SU-DHL-6 (cell line): Measurements from ENCODE around the gene VSTM4.

Source experiments
- H2AFZ ChIP-seq: fragments of 200-600 bp; sonication (generic); 2 replicates; pipeline ENCODE4 v1.6.1; 2014; ENCODE audit warnings: low read depth, mild to moderate bottlenecking, moderate library complexity, mixed read lengths, antibody characterized with exemption, low read length; ENCODE audit not compliant: severe bottlenecking
- H3F3A ChIP-seq: fragments of 200-600 bp; shearing (Covaris generic); 2 replicates; pipeline ENCODE4 v1.6.0; 2016; ENCODE audit warnings: antibody characterized with exemption, mild to moderate bottlenecking; ENCODE audit not compliant: insufficient read depth
- H3K27ac ChIP-seq: fragments of 200-600 bp; sonication (generic); 2 replicates; pipeline ENCODE4 v1.5.1; 2016; ENCODE audit warnings: low read depth, mild to moderate bottlenecking, low read length, moderate library complexity, mixed read lengths
- H3K27me3 ChIP-seq: fragments of 200-600 bp; sonication (generic), shearing (Covaris generic); 2 replicates; pipeline ENCODE4 v1.6.0; 2014; ENCODE audit warnings: mild to moderate bottlenecking, low read length
- H3K36me3 ChIP-seq: fragments of 200-600 bp; sonication (generic); 2 replicates; pipeline ENCODE4 v1.6.1; 2014; ENCODE audit warnings: mild to moderate bottlenecking, low read length, mixed read lengths
- H3K4me2 ChIP-seq: fragments of 300-600, 200-600 bp; shearing (Covaris generic), sonication (generic); 2 replicates; pipeline ENCODE4 v1.6.0; 2014; ENCODE audit warnings: low read length, low read depth, mild to moderate bottlenecking; ENCODE audit not compliant: poor library complexity, severe bottlenecking
- H3K4me3 ChIP-seq: fragments of 200-600 bp; sonication (generic); 2 replicates; pipeline ENCODE4 v1.5.1; 2014; ENCODE audit warnings: antibody characterized with exemption, low read length, mild to moderate bottlenecking, mixed read lengths; ENCODE audit not compliant: insufficient read depth, poor library complexity, severe bottlenecking
- H3K79me2 ChIP-seq: fragments of 200-600 bp; sonication (generic); 2 replicates; pipeline ENCODE4 v1.6.1; 2014; ENCODE audit warnings: mild to moderate bottlenecking, low read length, moderate library complexity; ENCODE audit not compliant: insufficient read depth
- H3K9ac ChIP-seq: fragments of 200-600 bp; sonication (generic); 2 replicates; pipeline ENCODE4 v1.7.0; 2014; ENCODE audit warnings: mild to moderate bottlenecking, low read length
- H3K9me2 ChIP-seq: fragments of 200-600 bp; sonication (generic); replicated peaks from 2 replicates; pipeline ENCODE4 v1.6.1; 2014; ENCODE audit warnings: low read length; ENCODE audit not compliant: insufficient read depth
- H3K9me3 ChIP-seq: fragments of 200-600 bp; sonication (generic); 2 replicates; pipeline ENCODE4 v1.6.1; 2014; ENCODE audit warnings: low read length, mixed read lengths; ENCODE audit not compliant: insufficient read depth
- H4K20me1 ChIP-seq: fragments of 200-600 bp; sonication (generic); 2 replicates; pipeline ENCODE4 v1.6.1; 2014; ENCODE audit warnings: low read depth, mild to moderate bottlenecking, antibody characterized with exemption, low read length, moderate library complexity, mixed read lengths
- EZH2phosphoT487 ChIP-seq: fragments of 200-600 bp; sonication (generic), shearing (Covaris generic); conservative IDR thresholded peaks from 2 replicates; pipeline ENCODE4 v1.6.1; 2018; ENCODE audit warnings: mild to moderate bottlenecking, antibody characterized with exemption, low read length, moderate library complexity, mixed read lengths
- TF ChIP-seq, protein P1 (sequence below): fragments of 200-600 bp; sonication (generic); IDR thresholded peaks from one replicate; pipeline ENCODE4 v1.5.1; 2017; ENCODE audit warnings: antibody characterized with exemption, mild to moderate bottlenecking, low read length, moderate library complexity; ENCODE audit not compliant: insufficient read depth, poor library complexity, severe bottlenecking

VSTM4 gene

GRCh38 chr10:49081547-49082275 is 33.6 kb downstream of the VSTM4 start:
- Histone ChIP-seq H3K4me3 (no peak overlapping the region), H3K27me3 (no peaks in the 10 kb centered on the region), H3K9me3 (peaks cover under 1% of the 10 kb centered on the region; the same call in 1 of the 2 replicates), H4K20me1 (no peaks in the 10 kb centered on the region), H2AFZ (no peak overlapping the region), H3K9ac (no peak overlapping the region), H3K4me2 (no peak overlapping the region), H3K9me2 (no peaks in the 10 kb centered on the region), H3K79me2 (no peaks in the 10 kb centered on the region), H3K27ac (no peak overlapping the region), H3K36me3 (no peaks in the 10 kb centered on the region), H3F3A (no peaks in the 10 kb centered on the region)
- no peak for TF ChIP-seq EZH2phosphoT487
- TF ChIP-seq, protein P1, sequence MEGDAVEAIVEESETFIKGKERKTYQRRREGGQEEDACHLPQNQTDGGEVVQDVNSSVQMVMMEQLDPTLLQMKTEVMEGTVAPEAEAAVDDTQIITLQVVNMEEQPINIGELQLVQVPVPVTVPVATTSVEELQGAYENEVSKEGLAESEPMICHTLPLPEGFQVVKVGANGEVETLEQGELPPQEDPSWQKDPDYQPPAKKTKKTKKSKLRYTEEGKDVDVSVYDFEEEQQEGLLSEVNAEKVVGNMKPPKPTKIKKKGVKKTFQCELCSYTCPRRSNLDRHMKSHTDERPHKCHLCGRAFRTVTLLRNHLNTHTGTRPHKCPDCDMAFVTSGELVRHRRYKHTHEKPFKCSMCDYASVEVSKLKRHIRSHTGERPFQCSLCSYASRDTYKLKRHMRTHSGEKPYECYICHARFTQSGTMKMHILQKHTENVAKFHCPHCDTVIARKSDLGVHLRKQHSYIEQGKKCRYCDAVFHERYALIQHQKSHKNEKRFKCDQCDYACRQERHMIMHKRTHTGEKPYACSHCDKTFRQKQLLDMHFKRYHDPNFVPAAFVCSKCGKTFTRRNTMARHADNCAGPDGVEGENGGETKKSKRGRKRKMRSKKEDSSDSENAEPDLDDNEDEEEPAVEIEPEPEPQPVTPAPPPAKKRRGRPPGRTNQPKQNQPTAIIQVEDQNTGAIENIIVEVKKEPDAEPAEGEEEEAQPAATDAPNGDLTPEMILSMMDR = no peak

GRCh38 chr10:49080965-49081364 is 34.4 kb downstream of the VSTM4 start:
- H3K27me3 ChIP-seq = no peaks in the 10 kb centered on the region
- H3K4me2 ChIP-seq = no peak overlapping the region
- H2AFZ ChIP-seq = no peak overlapping the region
- TF ChIP-seq EZH2phosphoT487 = no peak
- no peaks in the 10 kb centered on the region for H3F3A ChIP-seq
- H3K9me3 ChIP-seq = no peaks in the 10 kb centered on the region
- no peaks in the 10 kb centered on the region for H3K79me2 ChIP-seq
- no peaks in the 10 kb centered on the region for H3K36me3 ChIP-seq
- no peaks in the 10 kb centered on the region for H4K20me1 ChIP-seq
- no peaks in the 10 kb centered on the region for H3K9me2 ChIP-seq
- H3K4me3 ChIP-seq = no peak overlapping the region
- no peak overlapping the region for H3K27ac ChIP-seq
- H3K9ac ChIP-seq = no peak overlapping the region

GRCh38 chr10:49080071-49080470 is 35.3 kb downstream of the VSTM4 start:
- TF ChIP-seq, protein P1 = no peak
- no peak for TF ChIP-seq EZH2phosphoT487
- H3K4me2 ChIP-seq = no peak overlapping the region
- H3K27ac ChIP-seq = no peak overlapping the region
- no peaks in the 10 kb centered on the region for H3K9me2 ChIP-seq
- no peaks in the 10 kb centered on the region for H3K27me3 ChIP-seq
- H3K4me3 ChIP-seq = no peak overlapping the region
- no peaks in the 10 kb centered on the region for H4K20me1 ChIP-seq
- no peaks in the 10 kb centered on the region for H3F3A ChIP-seq
- H3K9me3 ChIP-seq = no peaks in the 10 kb centered on the region
- H2AFZ ChIP-seq = no peak overlapping the region
- no peaks in the 10 kb centered on the region for H3K36me3 ChIP-seq
- H3K9ac ChIP-seq = no peak overlapping the region
- no peaks in the 10 kb centered on the region for H3K79me2 ChIP-seq

- Histone ChIP-seq H2AFZ (no peak overlapping the region), H3K79me2 (no peaks in the 10 kb centered on the region)
Measured at GRCh38 chr10:49079499-49079898, 35.8 kb downstream of the VSTM4 start.

More at GRCh38 chr10:49079499-49079898, 35.8 kb downstream of the VSTM4 start:
- Histone ChIP-seq H3K9me2 (no peaks in the 10 kb centered on the region), H3K9ac (no peak overlapping the region), H3K27me3 (no peaks in the 10 kb centered on the region), H3K36me3 (no peaks in the 10 kb centered on the region), H4K20me1 (no peaks in the 10 kb centered on the region), H3K4me2 (no peak overlapping the region), H3K4me3 (no peak overlapping the region), H3K9me3 (no peaks in the 10 kb centered on the region), H3F3A (no peaks in the 10 kb centered on the region), H3K27ac (no peak overlapping the region)
- TF ChIP-seq, protein P1 = no peak
- no peak for TF ChIP-seq EZH2phosphoT487
